Fibroblast of lung (primary cell): ENCODE results near the gene SEC24D. TPM values are rescaled to one million over a fixed set of nuclear protein-coding genes. Genes with fewer than 3 reads are reported as not detected.

ENCODE experiments used
- DNase-seq, 2 donors: peaks; one replicate each; pipeline versions ENCODE4 v3.0.0 to v3.0.0-alpha.2; 2010; ENCODE audit warnings: low read depth in 2 of 2
- H2AFZ ChIP-seq: 2 replicates; pipeline ENCODE4 v1.5.1; 2012; ENCODE audit warnings: low read length, control low read depth, inconsistent platforms
- H3K27ac ChIP-seq: 2 replicates; pipeline ENCODE4 v1.5.1; 2011; ENCODE audit warnings: low read length, control low read depth; ENCODE audit not compliant: insufficient read depth
- H3K27me3 ChIP-seq: 2 replicates; pipeline ENCODE4 v1.5.1; 2011; ENCODE audit warnings: mild to moderate bottlenecking, low read length; ENCODE audit not compliant: control insufficient read depth, insufficient read depth
- H3K36me3 ChIP-seq: 2 replicates; pipeline ENCODE4 v1.5.1; 2011; ENCODE audit warnings: low read length; ENCODE audit not compliant: control insufficient read depth, insufficient read depth
- H3K4me1 ChIP-seq: 2 replicates; pipeline ENCODE4 v1.5.1; 2011; ENCODE audit warnings: low read length; ENCODE audit not compliant: control insufficient read depth, insufficient read depth; ENCODE audit errors: extremely low read depth
- H3K4me2 ChIP-seq: 2 replicates; pipeline ENCODE4 v1.5.1; 2011; ENCODE audit warnings: low read length, control low read depth; ENCODE audit not compliant: insufficient read depth; ENCODE audit errors: extremely low read depth
- H3K4me3 ChIP-seq, 4 experiments: fragments of 200-600 bp in 1 of 4; sonication (generic) in 1 of 4; replicated peaks in 1 of 4; 2 replicates each; pipeline ENCODE4 v1.5.1; 2011 to 2016; ENCODE audit warnings: low read length in 4 of 4, low read depth in 3 of 4, mild to moderate bottlenecking in 3 of 4, control low read depth in 2 of 4, inconsistent platforms in 1 of 4, mixed read lengths in 1 of 4; ENCODE audit not compliant: insufficient read depth in 1 of 4; ENCODE audit errors: control extremely low read depth in 1 of 4
- H3K79me2 ChIP-seq: 2 replicates; pipeline ENCODE4 v1.5.1; 2012; ENCODE audit warnings: mild to moderate bottlenecking, low read length, inconsistent platforms; ENCODE audit not compliant: control insufficient read depth, insufficient read depth
- H3K9ac ChIP-seq: 2 replicates; pipeline ENCODE4 v1.5.1; 2011; ENCODE audit warnings: mild to moderate bottlenecking, low read length, control low read depth; ENCODE audit not compliant: insufficient read depth
- H3K9me3 ChIP-seq: 2 replicates; pipeline ENCODE4 v1.5.1; 2012; ENCODE audit warnings: low read depth, low read length; ENCODE audit not compliant: control insufficient read depth, insufficient read depth
- H4K20me1 ChIP-seq: 2 replicates; pipeline ENCODE4 v1.5.1; 2011; ENCODE audit warnings: low read length; ENCODE audit not compliant: control insufficient read depth, insufficient read depth; ENCODE audit errors: extremely low read depth
- CTCF ChIP-seq, 2 donors: IDR thresholded peaks in 1 of 2; conservative IDR thresholded peaks in 1 of 2; 1 replicate in 1 of 2; 2 replicates in 1 of 2; pipeline ENCODE4 v1.5.1; 2011 to 2012; ENCODE audit warnings: low read length in 2 of 2, control low read depth in 1 of 2, inconsistent platforms in 1 of 2, low read depth in 1 of 2, mild to moderate bottlenecking in 1 of 2
- EZH2 ChIP-seq: IDR thresholded peaks from 2 replicates; pipeline ENCODE4 v1.5.1; 2012; ENCODE audit warnings: low read length, control low read depth, mild to moderate bottlenecking; ENCODE audit errors: missing control alignments
- polyA plus RNA-seq, 2 donors: library from polyadenylated mRNA; depleted of rRNA in 1 of 2; stranded (reverse) in 1 of 2; unstranded in 1 of 2; fragments of >200 nt; gene quantifications; 2 replicates each; pipeline ENCODE4 v1.2.1, GENCODE V29; 2011 to 2012; ENCODE audit warnings: missing spikeins in 1 of 2
- total RNA-seq: library from RNA; depleted of rRNA; stranded (reverse); fragments of >200 nt; gene quantifications from 2 replicates; pipeline ENCODE4 v1.2.1, GENCODE V29; 2014

Gene SEC24D
- total and polyA plus RNA-seq, 2 donors (not counting 1 experiment from before 2014, with no cell fraction given) = 64.6 to 105 TPM

DNA sequence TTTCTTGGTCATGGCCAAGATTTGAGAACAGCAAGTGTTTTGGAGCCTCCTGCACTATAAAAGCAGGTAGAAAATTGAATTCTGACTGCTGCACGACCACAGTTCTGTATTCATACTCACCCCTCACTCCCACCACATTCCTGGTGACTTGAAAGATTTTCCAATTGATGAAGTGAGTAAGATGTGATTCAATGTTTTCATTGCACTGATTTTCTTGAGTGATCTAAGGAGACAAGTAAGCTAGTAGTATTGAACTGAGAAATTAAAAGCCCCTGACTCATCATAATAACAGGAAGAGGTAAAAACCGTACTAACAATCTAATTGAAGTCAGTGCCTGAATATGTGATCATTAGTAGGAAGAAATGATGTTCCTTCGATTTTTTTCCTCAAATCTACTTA, 6.1 kb upstream of the SEC24D start:
- no peak for TF ChIP-seq EZH2
- no peak for TF ChIP-seq CTCF (conservative IDR thresholded peaks at IDR 0.05 in 1 of 2, IDR thresholded peaks at IDR 0.05 in 1 of 2; ENCODE audit: low read depth in 1 of 2, low read length in 2 of 2)
- Histone ChIP-seq H4K20me1 (no peaks in the 10 kb centered on the region), H3K79me2 (no peaks in the 10 kb centered on the region), H3K27ac (no peak overlapping the region), H3K4me1 (peaks cover 6% of the 10 kb centered on the region), H3K9me3 (no peaks in the 10 kb centered on the region), H3K36me3 (no peaks in the 10 kb centered on the region), H3K4me3 (no peak overlapping the region), H3K9ac (no peak overlapping the region), H3K4me2 (peak overlapping the region; percentile 41), H3K27me3 (no peaks in the 10 kb centered on the region), H2AFZ (no peak overlapping the region)
- peak; percentile 9 to 89 for DNase-seq

DNA sequence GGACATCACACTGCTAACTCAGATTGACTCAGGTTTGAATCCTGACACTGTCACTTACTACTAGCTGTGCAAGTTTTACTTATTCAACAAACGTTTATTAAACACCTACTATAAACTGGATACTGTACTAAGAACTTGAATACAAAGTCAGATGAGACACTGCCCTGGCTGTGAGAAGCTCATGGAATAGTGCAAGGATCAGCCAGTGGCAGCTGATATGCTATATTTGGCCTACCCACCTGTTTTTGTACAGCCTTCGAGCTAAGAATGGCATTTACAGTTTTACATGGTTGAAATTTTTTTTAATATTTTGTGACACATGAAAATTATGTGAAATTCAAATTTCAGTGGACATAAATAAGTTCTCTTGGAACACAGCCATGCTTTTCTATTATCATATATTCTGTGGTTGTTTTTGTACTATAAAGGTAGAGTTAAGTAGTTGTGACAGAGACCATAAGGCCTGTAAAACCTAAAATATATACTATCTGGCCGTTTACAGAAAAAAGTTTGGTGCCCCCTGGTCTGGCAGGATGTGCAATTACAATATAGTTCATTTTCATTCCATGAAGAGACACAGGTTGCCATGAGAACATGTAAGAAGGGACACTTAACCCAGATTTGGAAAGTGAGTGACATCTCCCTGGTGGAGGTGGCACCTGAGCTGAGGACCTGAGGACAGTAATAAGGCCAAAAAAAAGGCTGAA, 3.4 kb upstream of the SEC24D start:
- Histone ChIP-seq H2AFZ (no peak overlapping the region), H3K9me3 (no peaks in the 10 kb centered on the region), H3K4me3 (no peak overlapping the region), H3K27ac (no peak overlapping the region), H3K79me2 (peaks cover 15% of the 10 kb centered on the region), H3K27me3 (no peaks in the 10 kb centered on the region), H3K4me1 (peaks cover 9% of the 10 kb centered on the region), H3K36me3 (no peaks in the 10 kb centered on the region), H3K9ac (no peak overlapping the region), H3K4me2 (no peak overlapping the region), H4K20me1 (peaks cover 2% of the 10 kb centered on the region)
- no peak for DNase-seq
- TF ChIP-seq EZH2 = no peak
- TF ChIP-seq CTCF (conservative IDR thresholded peaks at IDR 0.05 in 1 of 2, IDR thresholded peaks at IDR 0.05 in 1 of 2; ENCODE audit: low read depth in 1 of 2, low read length in 2 of 2) = no peak

GRCh38 chr4:118837121-118837507, 1.2 kb upstream of the SEC24D start:
- TF ChIP-seq EZH2 = no peak
- TF ChIP-seq CTCF (conservative IDR thresholded peaks at IDR 0.05 in 1 of 2, IDR thresholded peaks at IDR 0.05 in 1 of 2; ENCODE audit: low read depth in 1 of 2, low read length in 2 of 2) = no peak
- H3K4me3 ChIP-seq = peak overlapping the region in 2 of 4 experiments; percentile 79 to 92
- no peaks in the 10 kb centered on the region for H3K9me3 ChIP-seq
- H3K36me3 ChIP-seq = peaks cover 9% of the 10 kb centered on the region
- DNase-seq = no peak
- peak overlapping the region; percentile 73 for H3K4me2 ChIP-seq
- H3K27me3 ChIP-seq = no peaks in the 10 kb centered on the region
- H3K27ac ChIP-seq = peak overlapping the region; percentile 98
- H3K4me1 ChIP-seq = peaks cover 9% of the 10 kb centered on the region
- peaks cover 2% of the 10 kb centered on the region for H4K20me1 ChIP-seq
- no peak overlapping the region for H2AFZ ChIP-seq
- no peak overlapping the region for H3K9ac ChIP-seq
- H3K79me2 ChIP-seq = peaks cover 38% of the 10 kb centered on the region
